Prostate gland (tissue), 2 donors: ENCODE results near the gene ZAR1L.

Source experiments
- POLR2A ChIP-seq: fragments of 450-650 bp; IDR thresholded peaks from one replicate; pipeline ENCODE4 v1.6.1; 2016; ENCODE audit warnings: antibody characterized with exemption, mild to moderate bottlenecking
- POLR2AphosphoS5 ChIP-seq: sonication (generic); formaldehyde crosslinking; IDR thresholded peaks from one replicate; pipeline ENCODE4 v1.6.1; 2017; ENCODE audit warnings: antibody characterized with exemption
- TF ChIP-seq, protein P1 (sequence below), 4 experiments: fragments of 200-600 bp in 2 of 4; fragments of 450-650 bp in 2 of 4; sonication (generic) in 2 of 4; IDR thresholded peaks; 1 replicate in 3 of 4; 2 replicates in 1 of 4; pipeline ENCODE4 v1.5.1; 2016 to 2019; ENCODE audit warnings: antibody characterized with exemption in 4 of 4, mild to moderate bottlenecking in 2 of 4, moderate library complexity in 2 of 4

DNA sequence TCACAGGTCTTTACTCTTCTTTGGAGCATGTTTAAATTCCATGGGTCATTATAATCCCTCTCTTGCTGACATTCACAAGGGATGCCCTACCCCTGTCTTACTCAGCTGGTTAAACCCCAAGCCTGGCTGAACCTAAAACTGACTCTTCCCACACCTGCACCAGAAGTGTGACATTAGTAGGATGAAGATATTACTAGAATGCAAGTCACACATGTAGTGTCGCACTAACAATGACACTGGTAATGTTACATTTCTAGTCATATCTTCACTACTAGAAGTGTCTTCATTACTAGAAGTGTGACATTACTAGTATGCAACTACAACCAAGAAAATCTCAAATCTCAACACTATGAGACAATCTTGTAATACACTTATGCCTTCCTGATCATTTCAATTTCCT is 14.2 kb downstream of the ZAR1L start:
- TF ChIP-seq POLR2A = no peak
- TF ChIP-seq POLR2AphosphoS5 = no peak
- TF ChIP-seq, protein P1, sequence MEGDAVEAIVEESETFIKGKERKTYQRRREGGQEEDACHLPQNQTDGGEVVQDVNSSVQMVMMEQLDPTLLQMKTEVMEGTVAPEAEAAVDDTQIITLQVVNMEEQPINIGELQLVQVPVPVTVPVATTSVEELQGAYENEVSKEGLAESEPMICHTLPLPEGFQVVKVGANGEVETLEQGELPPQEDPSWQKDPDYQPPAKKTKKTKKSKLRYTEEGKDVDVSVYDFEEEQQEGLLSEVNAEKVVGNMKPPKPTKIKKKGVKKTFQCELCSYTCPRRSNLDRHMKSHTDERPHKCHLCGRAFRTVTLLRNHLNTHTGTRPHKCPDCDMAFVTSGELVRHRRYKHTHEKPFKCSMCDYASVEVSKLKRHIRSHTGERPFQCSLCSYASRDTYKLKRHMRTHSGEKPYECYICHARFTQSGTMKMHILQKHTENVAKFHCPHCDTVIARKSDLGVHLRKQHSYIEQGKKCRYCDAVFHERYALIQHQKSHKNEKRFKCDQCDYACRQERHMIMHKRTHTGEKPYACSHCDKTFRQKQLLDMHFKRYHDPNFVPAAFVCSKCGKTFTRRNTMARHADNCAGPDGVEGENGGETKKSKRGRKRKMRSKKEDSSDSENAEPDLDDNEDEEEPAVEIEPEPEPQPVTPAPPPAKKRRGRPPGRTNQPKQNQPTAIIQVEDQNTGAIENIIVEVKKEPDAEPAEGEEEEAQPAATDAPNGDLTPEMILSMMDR (IDR thresholded peaks at IDR 0.05) = no peak
